HepG2 (cell line): Measurements from ENCODE around the gene TNFRSF1B. TPM values are rescaled to one million over a fixed set of nuclear protein-coding genes. Genes with fewer than 3 reads are reported as not detected.

Experiments
- ARID2 ChIP-seq: sonication (generic); formaldehyde crosslinking; IDR thresholded peaks from 2 replicates; pipeline ENCODE4 v1.8.1; 2022; ENCODE audit warnings: mild to moderate bottlenecking, missing genetic modification reagents, borderline replicate concordance
- BCL6 ChIP-seq: IDR thresholded peaks from 2 replicates; pipeline ENCODE4 v1.6.1; 2016; ENCODE audit warnings: missing genetic modification reagents, missing compliant biosample characterization
- CC2D1A ChIP-seq: sonication (generic); formaldehyde crosslinking; IDR thresholded peaks from 2 replicates; pipeline ENCODE4 v1.8.1; 2023; ENCODE audit warnings: mild to moderate bottlenecking, missing genetic modification reagents
- CSRNP2 ChIP-seq: sonication (generic); formaldehyde crosslinking; conservative IDR thresholded peaks from 2 replicates; pipeline ENCODE4 v1.8.0; 2022; ENCODE audit warnings: low read depth, missing genetic modification reagents
- HMGXB4 ChIP-seq, 2 experiments: sonication (generic) in 1 of 2; formaldehyde crosslinking in 1 of 2; IDR thresholded peaks; 2 replicates each; pipeline versions ENCODE4 v1.4.0 to v1.6.1; 2018 to 2020; ENCODE audit warnings: missing genetic modification reagents in 2 of 2, borderline replicate concordance in 1 of 2, low read depth in 1 of 2, mild to moderate bottlenecking in 1 of 2, missing biosample characterization in 1 of 2
- LRRFIP1 ChIP-seq: sonication (generic); formaldehyde crosslinking; conservative IDR thresholded peaks from 2 replicates; pipeline ENCODE4 v1.4.0; 2020; ENCODE audit warnings: missing genetic modification reagents
- NR2C2 ChIP-seq: sonication (generic); formaldehyde crosslinking; IDR thresholded peaks from 2 replicates; pipeline ENCODE4 v1.4.0; 2020; ENCODE audit warnings: missing genetic modification reagents, mild to moderate bottlenecking, moderate library complexity, borderline replicate concordance
- PRDM15 ChIP-seq: sonication (generic); formaldehyde crosslinking; IDR thresholded peaks from 2 replicates; pipeline ENCODE4 v1.4.0; 2020; ENCODE audit warnings: missing genetic modification reagents
- RELA ChIP-seq: sonication (generic); formaldehyde crosslinking; IDR thresholded peaks from 2 replicates; pipeline ENCODE4 v1.4.0; 2020; ENCODE audit warnings: missing genetic modification reagents
- TFDP1 ChIP-seq: IDR thresholded peaks from 2 replicates; pipeline ENCODE4 v1.6.1; 2016; ENCODE audit warnings: missing compliant biosample characterization, missing genetic modification reagents, borderline replicate concordance
- ZNF256 ChIP-seq: sonication (generic); formaldehyde crosslinking; conservative IDR thresholded peaks from 2 replicates; pipeline ENCODE4 v1.4.0; 2020; ENCODE audit warnings: missing genetic modification reagents
- ZNF484 ChIP-seq: sonication (generic); formaldehyde crosslinking; IDR thresholded peaks from 2 replicates; pipeline ENCODE4 v1.5.1; 2020; ENCODE audit warnings: mild to moderate bottlenecking, low read depth, missing genetic modification reagents, borderline replicate concordance
- ZNF510 ChIP-seq: sonication (generic); formaldehyde crosslinking; IDR thresholded peaks from 2 replicates; pipeline ENCODE4 v1.4.0; 2020; ENCODE audit warnings: low read depth, mild to moderate bottlenecking, missing genetic modification reagents
- ZNF639 ChIP-seq: conservative IDR thresholded peaks from 2 replicates; pipeline ENCODE4 v1.6.1; 2018; ENCODE audit warnings: missing genetic modification reagents
- ZSCAN20 ChIP-seq: sonication (generic); formaldehyde crosslinking; IDR thresholded peaks from 2 replicates; pipeline ENCODE4 v1.4.0; 2020; ENCODE audit warnings: missing genetic modification reagents, mild to moderate bottlenecking, borderline replicate concordance
- polyA plus RNA-seq, 8 experiments: library from polyadenylated mRNA; depleted of rRNA in 3 of 8; stranded (reverse) in 7 of 8; unstranded in 1 of 8; fragments of >200 nt; fragmentation: Illumina TruSeq in 4 of 8; extraction: Trizol in 4 of 8; gene quantifications; 2 replicates each; pipeline versions ENCODE4 v1.2.1 to v1.2.3, GENCODE V29; 2011 to 2016; ENCODE audit warnings: low read depth in 4 of 8, missing spikeins in 1 of 8, mixed read lengths in 1 of 8; ENCODE audit not compliant: insufficient read depth in 1 of 8
- total RNA-seq, 5 experiments: library from RNA; depleted of rRNA; stranded (reverse); fragments of >200 nt; fragmentation: Illumina TruSeq; extraction: Trizol; gene quantifications; 2 replicates each; pipeline ENCODE4 v1.2.3, GENCODE V29; 2016; ENCODE audit warnings: low read depth in 1 of 5

The TNFRSF1B gene
- total and polyA plus RNA-seq, 2 of the 13 experiments (the other 11 are each of a cell fraction or from before 2014, with no cell fraction given) = 0.04 to 0.11 TPM

- TF ChIP-seq CSRNP2 = no peak
- peak; percentile 25; the same call in 1 of the 2 replicates for TF ChIP-seq TFDP1
- no peak for TF ChIP-seq LRRFIP1 (CRISPR knock-in tag)
- TF ChIP-seq ARID2 (CRISPR knock-in tag) = no peak
- 0 out of 2 replicates have a peak, but pooled peaks have one; percentile 24 for TF ChIP-seq NR2C2 (CRISPR knock-in tag)
- TF ChIP-seq BCL6 = 0 out of 2 replicates have a peak, but pooled peaks have one; percentile 7
- TF ChIP-seq PRDM15 (CRISPR knock-in tag) = no peak; the same call in 1 of the 2 replicates
- no peak for TF ChIP-seq ZNF484
- no peak for TF ChIP-seq CC2D1A (CRISPR knock-in tag)
- TF ChIP-seq HMGXB4 (CRISPR knock-in tag; IDR thresholded peaks at IDR 0.05; ENCODE audit: borderline replicate concordance in 1 of 2, low read depth in 1 of 2) = peak; percentile 80 to 91
- TF ChIP-seq ZNF639 (CRISPR knock-in tag) = no peak; the same call in 1 of the 2 replicates
- TF ChIP-seq ZSCAN20 = peak; percentile 72; the same call in 1 of the 2 replicates
- no peak for TF ChIP-seq ZNF256 (CRISPR knock-in tag)
- no peak for TF ChIP-seq RELA (CRISPR knock-in tag)
- no peak for TF ChIP-seq ZNF510
Observed at GRCh38 chr1:12229835-12230548, 63.2 kb downstream of the TNFRSF1B start, which contains the start of gene VPS13D (continued).
